Panc1 (cell line): ENCODE data around the gene COL4A4. TPM values are rescaled to one million over a fixed set of nuclear protein-coding genes. Genes with fewer than 3 reads are reported as not detected.

ENCODE experiments used
- ATAC-seq: fragments of 200-7000 bp; cut with Tn5 transposase; 2 replicates; pipeline ENCODE4 v1.9.1; 2020; ENCODE audit warnings: mild to moderate bottlenecking, moderate library complexity
- BruUV-seq: library from RNA; stranded (reverse); fragments of 400-500 nt; replicated peaks from 2 replicates; lab custom pipeline; 2021; lab: Mats Ljungman, UMichigan
- CTCF ChIA-PET: fragments of 300-600 bp; sonication (Branson Sonifier 250); formaldehyde crosslinking; loops from one replicate; lab custom pipeline; 2022; ENCODE audit warnings: antibody characterized with exemption; lab: Charles Lee
- POLR2A ChIA-PET: fragments of 300-600 bp; sonication (Branson Sonifier 250); formaldehyde crosslinking; loops from one replicate; lab custom pipeline; 2022; ENCODE audit warnings: antibody characterized with exemption; lab: Charles Lee
- DNase-seq: peaks from one replicate; pipeline ENCODE4 v3.0.0-alpha.2; 2010; ENCODE audit warnings: low read depth, low spot score
- H3K27ac ChIP-seq: 2 replicates; pipeline ENCODE4 v1.5.1; 2011; ENCODE audit warnings: mild to moderate bottlenecking, low read length, inconsistent platforms
- H3K27me3 ChIP-seq: fragments of 200-500 bp; sonication (Bioruptor generic); 2 replicates; pipeline ENCODE4 v1.6.0; 2014; ENCODE audit warnings: low read length, inconsistent platforms; ENCODE audit not compliant: control insufficient read depth, insufficient read depth
- H3K36me3 ChIP-seq: fragments of 200-500 bp; sonication (Bioruptor generic); 2 replicates; pipeline ENCODE4 v1.5.1; 2014; ENCODE audit warnings: inconsistent platforms, mild to moderate bottlenecking, low read length, moderate library complexity; ENCODE audit not compliant: control insufficient read depth, insufficient read depth
- H3K4me1 ChIP-seq: 2 replicates; pipeline ENCODE4 v1.5.1; 2011; ENCODE audit warnings: inconsistent platforms, mild to moderate bottlenecking, low read length, moderate library complexity; ENCODE audit not compliant: control insufficient read depth, insufficient read depth
- H3K4me3 ChIP-seq, 2 experiments: 2 replicates each; pipeline ENCODE4 v1.5.1; 2011 to 2012; ENCODE audit warnings: low read depth in 2 of 2, low read length in 2 of 2, mild to moderate bottlenecking in 2 of 2, inconsistent platforms in 1 of 2, moderate library complexity in 1 of 2
- H3K9me3 ChIP-seq: fragments of 200-500 bp; sonication (Bioruptor generic); 2 replicates; pipeline ENCODE4 v1.5.1; 2014; ENCODE audit warnings: low read depth, mild to moderate bottlenecking, inconsistent platforms, low read length, moderate library complexity; ENCODE audit not compliant: control insufficient read depth, insufficient read depth
- POLR2AphosphoS5 ChIP-seq: IDR thresholded peaks from 2 replicates; pipeline ENCODE4 v1.6.1; 2012; ENCODE audit warnings: mild to moderate bottlenecking, low read depth, low read length, moderate library complexity
- SIN3A ChIP-seq: IDR thresholded peaks from 2 replicates; pipeline ENCODE4 v1.6.1; 2012; ENCODE audit warnings: low read depth, mild to moderate bottlenecking, low read length, moderate library complexity, borderline replicate concordance; ENCODE audit not compliant: insufficient read depth
- TCF7L2 ChIP-seq: IDR thresholded peaks from 2 replicates; pipeline ENCODE4 v1.6.1; 2011; ENCODE audit warnings: mild to moderate bottlenecking, low read depth, low read length, inconsistent platforms
- in situ Hi-C: cut with HindIII; loops from 2 replicates; pipeline ENCODE4 v1.10.0; 2016; ENCODE audit warnings: low sequenced_read_pairs, low pct_unique_long_range_greater_than_20kb
- intact Hi-C: fragments of 100-400 bp; cut with micrococcal nuclease; formaldehyde crosslinking; loops from one replicate; pipeline ENCODE4 v1.10.0; 2022; ENCODE audit not compliant: unreplicated experiment
- total RNA-seq: library from RNA; stranded (reverse); gene quantifications from one replicate; pipeline ENCODE4 v1.2.1, GENCODE V29; 2021; ENCODE audit not compliant: unreplicated experiment
- TF ChIP-seq, protein P1 (sequence below), 2 experiments: IDR thresholded peaks; 2 replicates each; pipeline ENCODE4 v1.6.1; 2011 to 2012; ENCODE audit warnings: low read depth in 2 of 2, control low read depth in 1 of 2, low read length in 1 of 2, mild to moderate bottlenecking in 1 of 2, moderate library complexity in 1 of 2; ENCODE audit not compliant: insufficient read depth in 1 of 2
- TF ChIP-seq, protein P2 (sequence below): fragments of 450-650 bp; IDR thresholded peaks from 2 replicates; pipeline ENCODE4 v1.5.1; 2017; ENCODE audit warnings: mild to moderate bottlenecking

COL4A4 gene
- total RNA-seq, 1 experiment from 2014 or later = 0.13 TPM

DNA sequence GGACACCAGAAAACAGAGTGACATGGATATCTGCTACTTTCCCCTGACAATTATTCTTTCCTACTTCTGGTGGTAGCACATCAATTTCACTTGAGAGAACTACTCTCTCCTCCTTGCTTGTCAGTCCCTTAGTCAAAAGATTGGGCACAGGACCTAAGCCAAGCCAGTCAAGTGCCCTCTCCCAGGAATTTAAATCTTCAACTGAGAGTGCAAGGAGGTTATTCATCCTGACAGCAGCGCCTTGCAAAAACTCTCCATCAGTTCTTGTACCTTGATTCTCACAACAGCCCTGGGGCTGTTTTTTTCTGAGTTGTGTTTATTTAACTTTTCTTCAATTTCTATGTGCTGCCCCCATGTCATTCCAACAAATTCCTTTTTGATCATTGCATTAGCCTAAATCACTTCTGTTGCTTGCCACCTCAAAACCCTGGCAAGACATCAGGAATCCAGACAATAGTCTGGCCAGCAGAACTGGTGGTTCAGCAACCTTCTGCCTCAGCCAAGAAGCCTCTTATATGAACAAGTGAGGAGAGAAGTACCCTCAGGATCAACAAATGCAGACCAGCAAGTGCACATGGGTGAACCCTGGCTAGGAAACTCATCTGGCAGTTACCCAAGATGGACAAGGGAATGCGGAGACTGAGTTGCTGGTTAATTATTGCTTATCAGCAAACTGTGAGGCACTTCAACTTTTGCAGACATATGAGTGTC lies 19.8 kb upstream of the COL4A4 start:
- in situ Hi-C loops (no loop called here), intact Hi-C loops (no loop called here)
- Histone ChIP-seq H3K9me3 (no peaks in the 10 kb centered on the region), H3K4me1 (no peaks in the 10 kb centered on the region), H3K4me3 (no peak overlapping the region), H3K27me3 (no peaks in the 10 kb centered on the region), H3K36me3 (no peaks in the 10 kb centered on the region), H3K27ac (no peak overlapping the region)
- TF ChIP-seq SIN3A = no peak
- TF ChIP-seq TCF7L2 = no peak
- TF ChIP-seq, protein P1, sequence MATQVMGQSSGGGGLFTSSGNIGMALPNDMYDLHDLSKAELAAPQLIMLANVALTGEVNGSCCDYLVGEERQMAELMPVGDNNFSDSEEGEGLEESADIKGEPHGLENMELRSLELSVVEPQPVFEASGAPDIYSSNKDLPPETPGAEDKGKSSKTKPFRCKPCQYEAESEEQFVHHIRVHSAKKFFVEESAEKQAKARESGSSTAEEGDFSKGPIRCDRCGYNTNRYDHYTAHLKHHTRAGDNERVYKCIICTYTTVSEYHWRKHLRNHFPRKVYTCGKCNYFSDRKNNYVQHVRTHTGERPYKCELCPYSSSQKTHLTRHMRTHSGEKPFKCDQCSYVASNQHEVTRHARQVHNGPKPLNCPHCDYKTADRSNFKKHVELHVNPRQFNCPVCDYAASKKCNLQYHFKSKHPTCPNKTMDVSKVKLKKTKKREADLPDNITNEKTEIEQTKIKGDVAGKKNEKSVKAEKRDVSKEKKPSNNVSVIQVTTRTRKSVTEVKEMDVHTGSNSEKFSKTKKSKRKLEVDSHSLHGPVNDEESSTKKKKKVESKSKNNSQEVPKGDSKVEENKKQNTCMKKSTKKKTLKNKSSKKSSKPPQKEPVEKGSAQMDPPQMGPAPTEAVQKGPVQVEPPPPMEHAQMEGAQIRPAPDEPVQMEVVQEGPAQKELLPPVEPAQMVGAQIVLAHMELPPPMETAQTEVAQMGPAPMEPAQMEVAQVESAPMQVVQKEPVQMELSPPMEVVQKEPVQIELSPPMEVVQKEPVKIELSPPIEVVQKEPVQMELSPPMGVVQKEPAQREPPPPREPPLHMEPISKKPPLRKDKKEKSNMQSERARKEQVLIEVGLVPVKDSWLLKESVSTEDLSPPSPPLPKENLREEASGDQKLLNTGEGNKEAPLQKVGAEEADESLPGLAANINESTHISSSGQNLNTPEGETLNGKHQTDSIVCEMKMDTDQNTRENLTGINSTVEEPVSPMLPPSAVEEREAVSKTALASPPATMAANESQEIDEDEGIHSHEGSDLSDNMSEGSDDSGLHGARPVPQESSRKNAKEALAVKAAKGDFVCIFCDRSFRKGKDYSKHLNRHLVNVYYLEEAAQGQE (IDR thresholded peaks at IDR 0.05; ENCODE audit: insufficient read depth in 1 of 2, low read depth in 2 of 2, low read length in 1 of 2) = no peak
- TF ChIP-seq, protein P2, sequence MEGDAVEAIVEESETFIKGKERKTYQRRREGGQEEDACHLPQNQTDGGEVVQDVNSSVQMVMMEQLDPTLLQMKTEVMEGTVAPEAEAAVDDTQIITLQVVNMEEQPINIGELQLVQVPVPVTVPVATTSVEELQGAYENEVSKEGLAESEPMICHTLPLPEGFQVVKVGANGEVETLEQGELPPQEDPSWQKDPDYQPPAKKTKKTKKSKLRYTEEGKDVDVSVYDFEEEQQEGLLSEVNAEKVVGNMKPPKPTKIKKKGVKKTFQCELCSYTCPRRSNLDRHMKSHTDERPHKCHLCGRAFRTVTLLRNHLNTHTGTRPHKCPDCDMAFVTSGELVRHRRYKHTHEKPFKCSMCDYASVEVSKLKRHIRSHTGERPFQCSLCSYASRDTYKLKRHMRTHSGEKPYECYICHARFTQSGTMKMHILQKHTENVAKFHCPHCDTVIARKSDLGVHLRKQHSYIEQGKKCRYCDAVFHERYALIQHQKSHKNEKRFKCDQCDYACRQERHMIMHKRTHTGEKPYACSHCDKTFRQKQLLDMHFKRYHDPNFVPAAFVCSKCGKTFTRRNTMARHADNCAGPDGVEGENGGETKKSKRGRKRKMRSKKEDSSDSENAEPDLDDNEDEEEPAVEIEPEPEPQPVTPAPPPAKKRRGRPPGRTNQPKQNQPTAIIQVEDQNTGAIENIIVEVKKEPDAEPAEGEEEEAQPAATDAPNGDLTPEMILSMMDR = no peak
- no peak for TF ChIP-seq POLR2AphosphoS5
- no peak for DNase-seq
- ChIA-PET CTCF (no interaction called here), POLR2A (no interaction called here)
- no peak for ATAC-seq
- BruUV-seq = no TSS peak

DNA sequence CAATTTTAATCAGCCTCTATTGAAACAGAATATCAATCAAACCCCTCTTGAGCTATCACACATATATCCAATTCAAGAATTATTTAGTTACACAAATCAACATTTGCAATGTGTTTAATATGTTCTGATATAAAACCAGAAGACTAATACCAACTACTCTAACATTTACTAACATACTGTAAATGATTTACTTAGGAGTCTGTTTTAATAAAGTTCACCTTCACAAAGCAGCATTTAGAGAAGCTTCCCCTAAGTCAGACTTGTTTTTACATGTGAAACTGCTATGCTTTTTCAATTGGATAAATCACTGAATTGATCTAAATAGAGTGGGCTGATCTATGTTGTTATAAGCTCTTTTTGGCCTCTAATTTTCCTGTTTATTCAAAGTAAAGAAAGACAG lies 18.8 kb upstream of the COL4A4 start:
- H3K27me3 ChIP-seq = no peaks in the 10 kb centered on the region
- H3K4me1 ChIP-seq = no peaks in the 10 kb centered on the region
- no peak overlapping the region for H3K27ac ChIP-seq
- ChIA-PET POLR2A (no interaction called here), CTCF (no interaction called here)
- DNase-seq = no peak
- TF ChIP-seq SIN3A = no peak
- TF ChIP-seq TCF7L2 = no peak
- no peak for TF ChIP-seq POLR2AphosphoS5
- TF ChIP-seq, protein P2 = no peak
- TF ChIP-seq, protein P1 (IDR thresholded peaks at IDR 0.05; ENCODE audit: insufficient read depth in 1 of 2, low read depth in 2 of 2, low read length in 1 of 2) = no peak
- no peaks in the 10 kb centered on the region for H3K36me3 ChIP-seq
- intact Hi-C loops = no loop called here
- no peaks in the 10 kb centered on the region for H3K9me3 ChIP-seq
- no TSS peak for BruUV-seq
- no peak overlapping the region for H3K4me3 ChIP-seq
- ATAC-seq = no peak
- in situ Hi-C loops = no loop called here
